Astrocyte of the spinal cord (primary cell): ENCODE results near the gene IFNL2.
"Not testable (repeated sequence)": the region's sequence is repeated elsewhere in the genome, so short reads cannot be mapped to it uniquely, and the experiment has no call there.

Experiments used
- DNase-seq: peaks from one replicate; pipeline ENCODE4 v3.0.0; 2011; ENCODE audit warnings: low read depth, low spot score
- H3K4me3 ChIP-seq: 2 replicates; pipeline ENCODE4 v1.5.1; 2011; ENCODE audit warnings: low read depth, mild to moderate bottlenecking, low read length, moderate library complexity
- in situ Hi-C: cut with HindIII; loops from 2 replicates; pipeline ENCODE4 v1.10.0; 2017; ENCODE audit warnings: low sequenced_read_pairs
- TF ChIP-seq, protein P1 (sequence below): IDR thresholded peaks from 2 replicates; pipeline ENCODE4 v1.5.1; 2012; ENCODE audit warnings: low read depth, mild to moderate bottlenecking, low read length, inconsistent platforms

Gene IFNL2

GRCh38 chr19:39237200-39238184, 30.7 kb upstream of the IFNL2 start:
- no peak for DNase-seq

GRCh38 chr19:39238209-39238608, 30.0 kb upstream of the IFNL2 start:
- DNase-seq: no peak
- TF ChIP-seq, protein P1, sequence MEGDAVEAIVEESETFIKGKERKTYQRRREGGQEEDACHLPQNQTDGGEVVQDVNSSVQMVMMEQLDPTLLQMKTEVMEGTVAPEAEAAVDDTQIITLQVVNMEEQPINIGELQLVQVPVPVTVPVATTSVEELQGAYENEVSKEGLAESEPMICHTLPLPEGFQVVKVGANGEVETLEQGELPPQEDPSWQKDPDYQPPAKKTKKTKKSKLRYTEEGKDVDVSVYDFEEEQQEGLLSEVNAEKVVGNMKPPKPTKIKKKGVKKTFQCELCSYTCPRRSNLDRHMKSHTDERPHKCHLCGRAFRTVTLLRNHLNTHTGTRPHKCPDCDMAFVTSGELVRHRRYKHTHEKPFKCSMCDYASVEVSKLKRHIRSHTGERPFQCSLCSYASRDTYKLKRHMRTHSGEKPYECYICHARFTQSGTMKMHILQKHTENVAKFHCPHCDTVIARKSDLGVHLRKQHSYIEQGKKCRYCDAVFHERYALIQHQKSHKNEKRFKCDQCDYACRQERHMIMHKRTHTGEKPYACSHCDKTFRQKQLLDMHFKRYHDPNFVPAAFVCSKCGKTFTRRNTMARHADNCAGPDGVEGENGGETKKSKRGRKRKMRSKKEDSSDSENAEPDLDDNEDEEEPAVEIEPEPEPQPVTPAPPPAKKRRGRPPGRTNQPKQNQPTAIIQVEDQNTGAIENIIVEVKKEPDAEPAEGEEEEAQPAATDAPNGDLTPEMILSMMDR: no peak
- in situ Hi-C loops: no loop called here
- H3K4me3 ChIP-seq: no peak overlapping the region

More at GRCh38 chr19:39237200-39238184, 30.7 kb upstream of the IFNL2 start:
- in situ Hi-C loops: no loop called here
- TF ChIP-seq, protein P1: no peak
- no peak overlapping the region for H3K4me3 ChIP-seq

GRCh38 chr19:39238944-39239343, 29.3 kb upstream of the IFNL2 start:
- in situ Hi-C loops: no loop called here

GRCh38 chr19:39240421-39240820, 27.8 kb upstream of the IFNL2 start:
- TF ChIP-seq, protein P1: no peak
- in situ Hi-C loops: no loop called here

More at GRCh38 chr19:39238944-39239343, 29.3 kb upstream of the IFNL2 start:
- H3K4me3 ChIP-seq: no peak overlapping the region
- DNase-seq: no peak
- TF ChIP-seq, protein P1: no peak

GRCh38 chr19:39243741-39244140, 24.5 kb upstream of the IFNL2 start:
- DNase-seq, in situ Hi-C loops, H3K4me3 ChIP-seq: not testable (repeated sequence)

More at GRCh38 chr19:39240421-39240820, 27.8 kb upstream of the IFNL2 start:
- no peak overlapping the region for H3K4me3 ChIP-seq
- DNase-seq: no peak

- H3K4me3 ChIP-seq, in situ Hi-C loops, DNase-seq: not testable (repeated sequence)
Measured at GRCh38 chr19:39244410-39245100, 23.6 kb upstream of the IFNL2 start, which contains the start of gene IFNL3. TSS of gene IFNL3 (minus strand) at chr19:39245006. CDS start at chr19:39244967, 39 bp downstream.

DNA sequence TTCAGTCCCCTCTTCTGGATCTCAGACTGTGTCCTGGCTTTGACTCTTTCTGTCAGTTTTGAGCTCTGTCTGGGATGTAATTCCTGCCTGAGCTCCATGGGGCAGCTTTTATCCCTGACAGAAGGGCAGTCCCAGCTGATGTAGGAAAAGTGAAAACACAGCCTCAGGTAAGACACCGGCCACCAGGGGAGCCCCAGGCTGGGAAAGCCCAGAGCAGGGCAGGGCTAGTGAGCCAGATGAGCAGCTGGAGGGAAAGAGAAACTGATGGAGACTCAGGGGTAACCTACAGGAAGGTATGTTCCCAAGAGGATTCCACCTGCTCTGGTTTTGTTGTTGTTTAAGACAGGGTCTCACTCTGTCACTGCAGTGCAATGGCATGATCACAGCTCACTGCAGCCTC, 23.0 kb upstream of the IFNL2 start:
- H3K4me3 ChIP-seq, DNase-seq, in situ Hi-C loops: not testable (repeated sequence)
